Left lung (tissue), 10 donors: ENCODE measurements around the gene TTC16. TPM values are rescaled to one million over a fixed set of nuclear protein-coding genes. Genes with fewer than 3 reads are reported as not detected.

Source experiments
- ATAC-seq: fragments of 200-7000 bp; cut with Tn5 transposase; one replicate; pipeline ENCODE4 v1.9.1; 2020; ENCODE audit warnings: moderate library complexity
- DNase-seq, 4 donors: peaks; one replicate each; pipeline ENCODE4 v3.0.0-alpha.2; 2013 to 2020
- H3K27ac ChIP-seq, 2 donors: fragments of 200-600 bp; sonication (generic) in 1 of 2; one replicate each; pipeline versions ENCODE4 v1.5.0 to v1.8.0; 2020 to 2021
- H3K27me3 ChIP-seq, 2 donors: fragments of 200-600 bp; sonication (generic) in 1 of 2; one replicate each; pipeline versions ENCODE4 v1.5.0 to v1.8.0; 2020 to 2021
- H3K36me3 ChIP-seq, 2 donors: fragments of 200-600 bp; sonication (generic) in 1 of 2; one replicate each; pipeline versions ENCODE4 v1.5.0 to v1.8.0; 2020 to 2021
- H3K4me1 ChIP-seq, 2 donors: fragments of 200-600 bp; one replicate each; pipeline ENCODE4 v1.8.0; 2021
- H3K4me3 ChIP-seq, 2 donors: fragments of 200-600 bp; sonication (generic) in 1 of 2; one replicate each; pipeline versions ENCODE4 v1.5.0 to v1.8.0; 2020 to 2021; ENCODE audit warnings: mild to moderate bottlenecking in 1 of 2
- H3K9me3 ChIP-seq, 2 donors: fragments of 200-600 bp; sonication (generic) in 1 of 2; one replicate each; pipeline versions ENCODE4 v1.5.0 to v1.8.0; 2020 to 2021
- CTCF ChIP-seq, 2 donors: fragments of 200-600 bp; sonication (generic) in 1 of 2; IDR thresholded peaks; one replicate each; pipeline versions ENCODE4 v1.5.0 to v1.8.0; 2021; ENCODE audit warnings: antibody characterized with exemption in 2 of 2
- intact Hi-C, 2 donors: fragments of 100-400 bp; cut with DNase I; formaldehyde crosslinking; loops; one replicate each; pipeline versions ENCODE4 v1.11.2 to v1.14.2; 2022
- polyA plus RNA-seq, 6 donors: library from polyadenylated mRNA; unstranded; fragments of 120-200 nt; gene quantifications; one replicate each; pipeline ENCODE4 v1.2.1, GENCODE V29; 2013; ENCODE audit not compliant: insufficient read length in 6 of 6
- total RNA-seq, 2 donors: library from RNA; stranded (reverse); fragmentation: NEBNext Ultra II Directional; extraction: Animal tissue kit (Norgen Biotek cat#: 25700); gene quantifications; one replicate each; pipeline ENCODE4 v1.2.1, GENCODE V29; 2021
- donor health status: DM: no; HTN: yes; CAD: no.
- donor health status: DM: no; HTN: no; CAD: no.

TTC16 gene
- total and polyA plus RNA-seq, 8 donors: 0.15 to 1.4 (median 0.78) TPM

- H3K4me1 ChIP-seq: peaks cover 0 to 6% of the 10 kb centered on the region in 2 donors
- H3K27me3 ChIP-seq: no peaks in the 10 kb centered on the region
- intact Hi-C loops: no loop called here
- no peak overlapping the region for H3K4me3 ChIP-seq
- DNase-seq (no peak), ATAC-seq (no peak)
- no peaks in the 10 kb centered on the region for H3K9me3 ChIP-seq
- peak overlapping the region in 1 of 2 donors; percentile 91 for H3K27ac ChIP-seq
- H3K36me3 ChIP-seq: no peaks in the 10 kb centered on the region
- no peak for TF ChIP-seq CTCF (IDR thresholded peaks at IDR 0.05)
Measured at GRCh38 chr9:127698386-127698785, 17.5 kb upstream of the TTC16 start.

- peak overlapping the region; percentile 7 to 27 for H3K4me3 ChIP-seq
- ATAC-seq: peak; percentile 99
Measured at GRCh38 chr9:127698985-127699670, 16.8 kb upstream of the TTC16 start.

GRCh38 chr9:127700140-127700539, 15.7 kb upstream of the TTC16 start:
- Histone ChIP-seq H3K4me3 (no peak overlapping the region), H3K36me3 (no peaks in the 10 kb centered on the region), H3K27me3 (no peaks in the 10 kb centered on the region), H3K27ac (peak overlapping the region in 1 of 2 donors; percentile 91), H3K4me1 (peaks cover 0 to 6% of the 10 kb centered on the region in 2 donors), H3K9me3 (no peaks in the 10 kb centered on the region)
- DNase-seq: no peak
- intact Hi-C loops: no loop called here
- no peak for ATAC-seq
- no peak for TF ChIP-seq CTCF (IDR thresholded peaks at IDR 0.05)

More at GRCh38 chr9:127698985-127699670, 16.8 kb upstream of the TTC16 start:
- no peaks in the 10 kb centered on the region for H3K27me3 ChIP-seq
- DNase-seq: peak; percentile 91 to 97 (median 97)
- H3K27ac ChIP-seq: peak overlapping the region; percentile 88 to 91
- peak in 1 of 2 donors; percentile 22 for TF ChIP-seq CTCF (IDR thresholded peaks at IDR 0.05)
- intact Hi-C loops: no loop called here
- no peaks in the 10 kb centered on the region for H3K9me3 ChIP-seq
- peaks cover 0 to 6% of the 10 kb centered on the region in 2 donors for H3K4me1 ChIP-seq
- H3K36me3 ChIP-seq: no peaks in the 10 kb centered on the region

- peaks cover 0 to 6% of the 10 kb centered on the region in 2 donors for H3K4me1 ChIP-seq
- no peak overlapping the region for H3K27ac ChIP-seq
- TF ChIP-seq CTCF (IDR thresholded peaks at IDR 0.05): no peak
- DNase-seq: no peak
- intact Hi-C loops: no loop called here
- H3K36me3 ChIP-seq: no peaks in the 10 kb centered on the region
- H3K4me3 ChIP-seq: no peak overlapping the region
- no peaks in the 10 kb centered on the region for H3K27me3 ChIP-seq
- ATAC-seq: no peak
- H3K9me3 ChIP-seq: no peaks in the 10 kb centered on the region
Measured at GRCh38 chr9:127700594-127701255, 15.2 kb upstream of the TTC16 start.

- intact Hi-C loops: no loop called here
- no peaks in the 10 kb centered on the region for H3K9me3 ChIP-seq
- H3K4me1 ChIP-seq: peaks cover 0 to 6% of the 10 kb centered on the region in 2 donors
- H3K4me3 ChIP-seq: no peak overlapping the region
- ATAC-seq (no peak), DNase-seq (no peak)
- H3K27me3 ChIP-seq: no peaks in the 10 kb centered on the region
- H3K36me3 ChIP-seq: no peaks in the 10 kb centered on the region
- no peak for TF ChIP-seq CTCF (IDR thresholded peaks at IDR 0.05)
- no peak overlapping the region for H3K27ac ChIP-seq
Measured at GRCh38 chr9:127703289-127703946, 12.5 kb upstream of the TTC16 start.
